Effector memory CD4-positive, alpha-beta T cell (primary cell): ENCODE data around the gene MAML3.

ENCODE experiments used
- DNase-seq, 3 donors: peaks; one replicate each; pipeline ENCODE4 v3.0.0-alpha.2; 2020
- H3K27ac ChIP-seq: 2 replicates; pipeline ENCODE4 v1.7.0; 2013; ENCODE audit warnings: mild to moderate bottlenecking, low read length, moderate library complexity; ENCODE audit not compliant: insufficient read depth, poor library complexity, severe bottlenecking
- H3K27me3 ChIP-seq: replicated peaks from 2 replicates; pipeline ENCODE4 v1.7.0; 2013; ENCODE audit warnings: mild to moderate bottlenecking, low read length; ENCODE audit not compliant: insufficient read depth, control insufficient read depth, poor library complexity, severe bottlenecking
- H3K36me3 ChIP-seq: 2 replicates; pipeline ENCODE4 v1.7.0; 2013; ENCODE audit warnings: mild to moderate bottlenecking, low read length, moderate library complexity; ENCODE audit not compliant: control insufficient read depth, insufficient read depth
- H3K4me1 ChIP-seq: 2 replicates; pipeline ENCODE4 v1.7.0; 2013; ENCODE audit warnings: low read length, mild to moderate bottlenecking; ENCODE audit not compliant: control insufficient read depth, insufficient read depth, poor library complexity, severe bottlenecking
- H3K4me3 ChIP-seq: 2 replicates; pipeline ENCODE4 v1.7.0; 2013; ENCODE audit warnings: low read length, low read depth, mild to moderate bottlenecking; ENCODE audit not compliant: insufficient read depth, poor library complexity, severe bottlenecking
- H3K9me3 ChIP-seq: 2 replicates; pipeline ENCODE4 v1.7.0; 2013; ENCODE audit warnings: mild to moderate bottlenecking, low read length, moderate library complexity; ENCODE audit not compliant: control insufficient read depth

MAML3 gene

GRCh38 chr4:140052050-140052449 is 101.9 kb downstream of the MAML3 start:
- Histone ChIP-seq H3K4me3 (no peak overlapping the region), H3K4me1 (peaks cover 4% of the 10 kb centered on the region), H3K36me3 (no peaks in the 10 kb centered on the region), H3K27me3 (no peaks in the 10 kb centered on the region), H3K9me3 (no peaks in the 10 kb centered on the region), H3K27ac (no peak overlapping the region)
- no peak for DNase-seq

GRCh38 chr4:140049849-140050637 is 103.9 kb downstream of the MAML3 start:
- H3K4me3 ChIP-seq = peak overlapping the region; percentile 20
- H3K4me1 ChIP-seq = peaks cover 4% of the 10 kb centered on the region
- no peaks in the 10 kb centered on the region for H3K27me3 ChIP-seq
- no peak overlapping the region for H3K27ac ChIP-seq
- DNase-seq = no peak
- no peaks in the 10 kb centered on the region for H3K36me3 ChIP-seq
- H3K9me3 ChIP-seq = no peaks in the 10 kb centered on the region

GRCh38 chr4:140049024-140049848 is 104.7 kb downstream of the MAML3 start:
- peak overlapping the region; percentile 20 for H3K4me3 ChIP-seq
- no peaks in the 10 kb centered on the region for H3K27me3 ChIP-seq
- peaks cover 4% of the 10 kb centered on the region for H3K4me1 ChIP-seq
- peak in 2 of 3 donors; percentile 1 to 15 for DNase-seq
- no peaks in the 10 kb centered on the region for H3K9me3 ChIP-seq
- H3K27ac ChIP-seq = no peak overlapping the region
- no peaks in the 10 kb centered on the region for H3K36me3 ChIP-seq

GRCh38 chr4:140048419-140048995 is 105.5 kb downstream of the MAML3 start:
- Histone ChIP-seq H3K36me3 (no peaks in the 10 kb centered on the region), H3K4me3 (no peak overlapping the region), H3K4me1 (peaks cover 4% of the 10 kb centered on the region), H3K27me3 (no peaks in the 10 kb centered on the region), H3K9me3 (no peaks in the 10 kb centered on the region), H3K27ac (no peak overlapping the region)
- DNase-seq = no peak

DNA sequence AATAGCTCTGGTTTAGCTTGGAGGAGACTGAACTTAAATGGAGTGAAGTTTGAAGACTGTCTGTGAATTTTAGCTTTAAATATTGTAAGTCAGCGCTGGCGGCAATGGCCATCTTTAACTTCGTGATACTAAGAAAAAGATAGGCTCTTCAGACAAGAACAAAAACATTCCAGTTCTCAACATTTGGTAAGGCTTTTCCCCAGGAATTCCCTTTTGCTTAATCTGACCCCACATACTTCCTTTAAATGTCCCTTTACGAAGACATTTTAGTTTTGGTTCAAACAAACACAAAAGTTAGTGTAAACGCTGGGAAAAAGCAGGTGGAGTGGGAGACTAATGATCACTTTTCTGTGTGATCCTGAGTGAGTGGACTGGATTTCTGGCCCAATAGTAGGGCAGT is 106.2 kb downstream of the MAML3 start:
- DNase-seq = no peak
- H3K9me3 ChIP-seq = no peaks in the 10 kb centered on the region
- no peak overlapping the region for H3K27ac ChIP-seq
- H3K4me1 ChIP-seq = peaks cover 4% of the 10 kb centered on the region
- no peaks in the 10 kb centered on the region for H3K36me3 ChIP-seq
- H3K27me3 ChIP-seq = no peaks in the 10 kb centered on the region
- H3K4me3 ChIP-seq = no peak overlapping the region

- Histone ChIP-seq H3K4me3 (no peak overlapping the region), H3K36me3 (no peaks in the 10 kb centered on the region), H3K4me1 (peaks cover 4% of the 10 kb centered on the region), H3K27me3 (no peaks in the 10 kb centered on the region), H3K9me3 (no peaks in the 10 kb centered on the region), H3K27ac (no peak overlapping the region)
- no peak for DNase-seq
Measured at GRCh38 chr4:140047017-140047640, 106.9 kb downstream of the MAML3 start.

- no peak overlapping the region for H3K4me3 ChIP-seq
- no peak overlapping the region for H3K27ac ChIP-seq
- H3K27me3 ChIP-seq = no peaks in the 10 kb centered on the region
- no peaks in the 10 kb centered on the region for H3K36me3 ChIP-seq
- H3K9me3 ChIP-seq = no peaks in the 10 kb centered on the region
- no peak for DNase-seq
- peaks cover 4% of the 10 kb centered on the region for H3K4me1 ChIP-seq
Measured at GRCh38 chr4:140046543-140046942, 107.4 kb downstream of the MAML3 start.

- H3K9me3 ChIP-seq = no peaks in the 10 kb centered on the region
- no peaks in the 10 kb centered on the region for H3K36me3 ChIP-seq
- H3K27ac ChIP-seq = no peak overlapping the region
- DNase-seq = no peak
- no peaks in the 10 kb centered on the region for H3K27me3 ChIP-seq
- peaks cover 4% of the 10 kb centered on the region for H3K4me1 ChIP-seq
- no peak overlapping the region for H3K4me3 ChIP-seq
Measured at GRCh38 chr4:140046016-140046415, 108.0 kb downstream of the MAML3 start.

- no peak overlapping the region for H3K4me3 ChIP-seq
- H3K27me3 ChIP-seq = no peaks in the 10 kb centered on the region
- no peaks in the 10 kb centered on the region for H3K9me3 ChIP-seq
- no peak for DNase-seq
- no peaks in the 10 kb centered on the region for H3K36me3 ChIP-seq
- no peak overlapping the region for H3K27ac ChIP-seq
- peaks cover 1% of the 10 kb centered on the region for H3K4me1 ChIP-seq
Measured at GRCh38 chr4:140044337-140044902, 109.6 kb downstream of the MAML3 start.
